Hematopoietic multipotent progenitor cell treated with erythropoietin and hydrocortisone succinate and interleukin-3 and kit ligand, for 17 days (in vitro differentiated cells): ENCODE results near the gene YAP1.

ENCODE experiments used
- DNase-seq: peaks from one replicate; pipeline ENCODE4 v3.0.0-alpha.2; 2015; ENCODE audit warnings: low spot score

The YAP1 gene

DNA sequence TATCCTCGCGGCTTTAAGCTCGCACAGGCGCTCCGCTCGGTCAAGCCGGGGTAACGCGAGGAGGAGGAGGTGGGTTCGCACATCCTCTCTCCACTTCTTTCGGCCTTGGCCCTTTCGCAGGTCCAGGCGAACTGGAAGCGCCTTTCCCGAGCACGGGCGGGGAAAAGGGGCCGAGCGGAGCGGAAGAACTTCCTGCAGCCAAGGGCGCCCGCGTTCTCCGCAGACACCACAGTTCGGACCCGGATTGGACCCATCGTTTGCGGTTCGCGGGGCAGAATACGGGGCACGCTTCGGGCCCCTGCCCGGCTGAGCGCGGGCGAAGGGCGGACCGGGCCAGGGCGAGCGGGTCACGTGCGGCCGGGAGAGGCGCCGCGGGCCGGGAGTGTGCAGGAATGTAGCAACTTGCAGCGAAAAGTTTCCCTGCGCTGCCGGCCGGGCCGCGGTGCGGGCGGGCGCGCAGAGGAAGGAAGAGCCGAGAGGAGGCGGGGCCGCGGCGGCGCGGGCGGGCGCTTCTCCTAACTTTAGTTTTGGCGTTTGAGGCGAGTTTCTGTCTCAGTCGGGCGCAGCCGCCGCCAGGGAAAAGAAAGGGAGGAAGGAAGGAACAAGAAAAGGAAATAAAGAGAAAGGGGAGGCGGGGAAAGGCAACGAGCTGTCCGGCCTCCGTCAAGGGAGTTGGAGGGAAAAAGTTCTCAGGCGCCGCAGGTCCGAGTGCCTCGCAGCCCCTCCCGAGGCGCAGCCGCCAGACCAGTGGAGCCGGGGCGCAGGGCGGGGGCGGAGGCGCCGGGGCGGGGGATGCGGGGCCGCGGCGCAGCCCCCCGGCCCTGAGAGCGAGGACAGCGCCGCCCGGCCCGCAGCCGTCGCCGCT lies at the start of gene YAP1:
YAP1 (plus strand) TSS at position 552 of the 865 bp plus-strand sequence. CDS start 402 bp downstream, outside the sequence.
- no peak for DNase-seq

GRCh38 chr11:102061276-102061675 lies 49.0 kb upstream of the YAP1 start:
- no peak for DNase-seq

DNA sequence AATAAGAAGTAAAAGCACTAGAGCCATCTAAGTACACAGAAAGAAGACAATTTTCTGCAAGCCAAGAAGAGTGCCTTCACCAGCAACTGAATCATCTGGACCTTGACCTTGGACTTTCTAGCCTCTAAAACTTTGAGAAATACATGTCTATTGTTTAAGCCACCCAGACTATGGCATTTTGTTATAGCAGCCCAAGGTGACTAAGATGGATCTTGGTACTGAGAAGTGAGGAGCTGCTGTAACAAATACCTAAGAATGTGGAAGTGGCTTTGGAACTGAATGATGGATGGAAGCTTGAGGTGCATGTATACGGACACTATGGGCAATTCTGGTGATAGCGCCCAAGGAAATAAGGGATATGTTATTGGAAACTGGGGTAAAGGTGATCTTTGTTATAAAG lies 48.1 kb upstream of the YAP1 start:
- DNase-seq, result no peak

DNA sequence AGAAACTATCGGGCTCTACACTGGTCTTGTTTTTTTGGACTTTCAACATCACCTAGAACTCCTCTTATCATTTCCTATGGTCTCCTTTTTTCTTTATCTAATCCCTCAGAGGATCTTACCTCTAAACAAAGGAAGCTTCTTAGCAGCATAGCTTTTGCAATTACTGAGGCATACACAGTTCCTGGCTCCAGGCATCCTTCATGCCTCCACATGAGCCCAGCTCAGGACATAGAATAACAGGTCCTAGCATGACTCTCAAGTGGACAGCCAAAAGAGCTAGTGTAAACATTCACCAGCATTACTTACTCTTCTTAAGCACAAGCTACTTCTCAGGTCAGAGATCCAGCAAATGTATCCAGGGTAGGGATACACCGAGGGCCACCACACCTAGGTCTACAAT lies 45.9 kb upstream of the YAP1 start:
- DNase-seq, result no peak

GRCh38 chr11:102070766-102071165 lies 39.5 kb upstream of the YAP1 start:
- no peak for DNase-seq

GRCh38 chr11:102071497-102072472 lies 38.5 kb upstream of the YAP1 start:
- DNase-seq, result no peak

- no peak for DNase-seq
Observed at GRCh38 chr11:102073253-102073652, 37.0 kb upstream of the YAP1 start.

DNA sequence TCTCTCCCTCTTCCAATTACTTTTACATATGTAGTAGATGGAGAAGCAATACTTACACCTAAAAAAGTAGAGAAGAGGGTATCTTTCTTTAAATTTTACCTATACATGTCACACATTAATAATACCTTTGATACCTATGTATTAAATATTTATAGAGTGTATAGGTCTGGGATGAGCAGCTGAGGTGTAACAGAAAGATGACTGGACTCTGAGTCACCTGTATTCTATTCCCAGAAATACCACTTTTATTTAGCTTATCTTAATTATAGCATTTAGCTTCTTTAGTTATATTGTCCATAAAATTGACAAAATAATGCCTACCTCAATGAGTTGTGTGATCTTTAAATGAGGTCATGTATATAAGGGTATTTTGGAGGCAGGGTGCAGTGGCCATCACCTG lies 30.6 kb upstream of the YAP1 start:
- no peak for DNase-seq

GRCh38 chr11:102081313-102081712 lies 28.9 kb upstream of the YAP1 start:
- no peak for DNase-seq

- DNase-seq, result no peak
Observed at GRCh38 chr11:102085864-102086551, 24.2 kb upstream of the YAP1 start.

- DNase-seq, result no peak
Observed at GRCh38 chr11:102097186-102097585, 13.1 kb upstream of the YAP1 start.

GRCh38 chr11:102099755-102100154 lies 10.5 kb upstream of the YAP1 start:
- no peak for DNase-seq

DNA sequence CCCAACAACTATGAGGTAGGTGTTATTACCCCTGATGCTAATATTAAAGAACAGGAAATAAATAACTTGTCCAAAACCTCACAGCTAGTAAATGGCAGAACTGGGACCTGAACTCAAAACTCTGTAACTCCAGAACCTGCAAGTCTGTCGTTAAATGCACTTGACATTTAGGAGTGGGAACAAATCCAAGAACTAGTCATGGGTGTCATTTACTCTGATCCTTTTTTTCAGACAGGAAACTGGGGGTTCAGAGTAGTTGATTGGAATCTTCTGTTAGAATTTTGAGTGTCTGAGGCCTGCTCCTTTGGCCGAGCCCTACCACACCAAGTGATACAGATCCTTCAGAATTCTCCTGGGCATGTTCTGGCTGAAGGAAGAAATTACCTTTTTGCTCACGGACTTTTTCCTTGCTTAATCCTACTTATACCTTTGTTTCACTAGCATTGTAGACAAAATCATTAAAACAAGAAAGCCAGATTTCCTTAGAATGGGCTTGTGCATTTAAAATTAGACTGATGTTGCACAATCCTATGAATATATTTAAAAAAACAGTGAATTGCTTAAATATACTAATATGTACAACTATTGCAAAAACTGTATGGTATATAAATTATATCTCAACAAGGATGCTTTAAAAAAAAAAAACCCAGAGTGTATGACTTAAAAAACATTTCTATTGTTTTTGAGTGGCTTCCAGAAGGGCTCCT lies 1.4 kb upstream of the YAP1 start:
- no peak for DNase-seq

DNA sequence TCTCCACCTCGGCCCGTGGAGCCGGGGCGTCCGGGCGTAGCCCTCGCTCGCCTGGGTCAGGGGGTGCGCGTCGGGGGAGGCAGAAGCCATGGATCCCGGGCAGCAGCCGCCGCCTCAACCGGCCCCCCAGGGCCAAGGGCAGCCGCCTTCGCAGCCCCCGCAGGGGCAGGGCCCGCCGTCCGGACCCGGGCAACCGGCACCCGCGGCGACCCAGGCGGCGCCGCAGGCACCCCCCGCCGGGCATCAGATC lies 439 bp downstream of the YAP1 start:
- DNase-seq, result no peak

DNA sequence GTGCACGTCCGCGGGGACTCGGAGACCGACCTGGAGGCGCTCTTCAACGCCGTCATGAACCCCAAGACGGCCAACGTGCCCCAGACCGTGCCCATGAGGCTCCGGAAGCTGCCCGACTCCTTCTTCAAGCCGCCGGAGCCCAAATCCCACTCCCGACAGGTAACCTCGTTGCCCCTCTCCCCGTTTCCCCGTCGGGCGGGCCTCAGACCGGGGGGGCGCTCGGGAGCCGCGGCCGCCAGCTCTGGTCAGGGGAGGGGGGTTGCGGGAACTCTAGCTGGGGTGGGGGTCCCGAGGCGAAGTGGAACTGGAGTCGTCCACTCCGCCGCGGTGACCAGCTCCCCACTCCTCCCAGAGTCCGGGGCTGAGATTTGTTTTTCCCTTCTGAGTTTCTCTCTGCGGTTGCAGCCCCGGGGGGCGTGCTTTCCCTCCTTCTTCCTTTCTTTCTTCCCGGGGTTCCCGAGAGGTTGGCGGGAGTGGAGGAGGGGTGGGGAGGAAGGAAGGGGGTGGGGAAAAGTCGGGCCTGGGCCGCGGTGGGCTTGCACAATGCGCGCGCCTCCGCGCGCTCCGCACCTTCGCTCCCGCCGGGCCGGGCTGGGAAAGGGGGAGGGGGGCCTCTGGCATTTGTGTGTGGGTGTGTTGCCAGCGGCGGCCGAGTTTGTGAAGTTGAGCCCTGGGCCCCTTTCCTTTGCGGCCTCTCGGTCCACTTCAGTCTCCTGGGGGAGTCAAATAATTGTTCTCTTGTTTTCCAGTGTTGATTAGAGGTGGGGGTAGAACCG lies 952 bp downstream of the YAP1 start:
- no peak for DNase-seq

GRCh38 chr11:102111787-102112508 lies 1.7 kb downstream of the YAP1 start:
- DNase-seq, result no peak

GRCh38 chr11:102112509-102112821 lies 2.2 kb downstream of the YAP1 start:
- no peak for DNase-seq

- DNase-seq, result no peak
Observed at GRCh38 chr11:102114032-102114431, 3.8 kb downstream of the YAP1 start.

DNA sequence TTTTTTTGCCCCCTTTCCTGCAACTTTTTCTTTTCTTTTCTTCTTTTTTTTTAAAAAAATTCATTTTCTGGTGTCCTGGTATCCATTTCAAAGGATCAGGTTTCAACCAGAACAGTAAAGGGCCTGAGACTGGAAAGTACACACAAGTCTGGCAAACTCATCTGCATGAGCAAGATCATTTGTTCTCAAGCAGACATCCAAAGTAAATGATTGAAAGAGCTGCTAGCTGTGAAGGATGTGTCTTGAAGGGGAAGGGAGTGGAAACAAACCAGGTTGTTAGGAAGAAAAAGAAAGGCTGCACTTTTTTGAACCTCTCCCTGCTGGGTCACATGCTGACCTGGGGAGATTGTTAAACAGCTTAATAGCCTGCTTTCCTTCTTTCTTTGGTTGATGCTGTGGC lies 5.3 kb downstream of the YAP1 start:
- DNase-seq, result no peak

DNA sequence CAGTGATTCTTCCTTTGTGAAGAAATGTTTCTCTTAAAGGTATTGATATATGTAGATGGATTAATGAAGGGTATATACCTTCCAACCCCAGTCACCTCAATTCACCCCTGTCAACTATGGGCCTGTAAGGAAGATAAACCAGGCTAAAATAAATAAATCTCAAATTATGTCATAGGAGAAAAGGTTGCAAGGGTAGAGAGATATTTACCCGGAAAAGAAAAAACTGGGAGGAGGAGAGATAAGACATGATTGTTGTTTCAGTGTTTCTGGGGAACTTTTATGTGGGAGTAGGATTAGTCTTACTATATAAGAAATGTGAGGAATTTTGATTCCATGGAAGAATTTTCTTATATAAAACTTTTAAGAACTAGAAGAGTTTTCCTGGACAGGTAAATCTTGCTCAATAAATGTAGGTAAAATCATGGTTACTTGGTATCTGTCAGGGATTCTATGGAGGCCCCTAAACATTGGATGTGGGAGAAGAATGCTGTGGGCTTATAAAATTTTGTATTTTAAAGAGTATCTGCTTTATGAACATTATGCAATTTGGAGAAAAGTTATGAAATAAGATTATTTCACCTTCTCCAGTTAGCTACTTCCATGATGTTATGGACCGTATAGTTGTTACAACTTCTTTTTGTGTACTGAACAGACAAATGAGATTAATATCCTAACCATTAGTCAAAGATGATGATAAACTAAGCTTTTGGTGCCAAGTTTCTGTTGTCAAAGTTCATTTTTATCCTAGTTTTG lies 6.4 kb downstream of the YAP1 start:
- no peak for DNase-seq
